ENCODE results near the gene TMOD3.

- no peak for TF ChIP-seq CTCF (IDR thresholded peaks at IDR 0.05)
- no peak for TF ChIP-seq ZFX (IDR thresholded peaks at IDR 0.05; ENCODE audit: borderline replicate concordance)
Measured at GRCh38 chr15:51855612-51856011, 26.2 kb downstream of the TMOD3 start.
